GM10847 (cell line): ENCODE data around the gene SPEM1.

ENCODE experiments used
- POLR2A ChIP-seq: IDR thresholded peaks from 2 replicates; pipeline ENCODE4 v1.6.1; 2011; ENCODE audit not compliant: insufficient read length; ENCODE audit errors: extremely low read depth

The SPEM1 gene, protein sequence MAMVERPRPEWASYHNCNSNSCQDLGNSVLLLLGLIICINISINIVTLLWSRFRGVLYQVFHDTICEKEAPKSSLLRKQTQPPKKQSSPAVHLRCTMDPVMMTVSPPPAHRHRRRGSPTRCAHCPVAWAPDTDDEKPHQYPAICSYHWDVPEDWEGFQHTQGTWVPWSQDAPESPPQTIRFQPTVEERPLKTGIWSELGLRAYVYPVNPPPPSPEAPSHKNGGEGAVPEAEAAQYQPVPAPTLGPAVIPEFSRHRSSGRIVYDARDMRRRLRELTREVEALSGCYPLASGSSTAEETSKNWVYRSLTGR

DNA sequence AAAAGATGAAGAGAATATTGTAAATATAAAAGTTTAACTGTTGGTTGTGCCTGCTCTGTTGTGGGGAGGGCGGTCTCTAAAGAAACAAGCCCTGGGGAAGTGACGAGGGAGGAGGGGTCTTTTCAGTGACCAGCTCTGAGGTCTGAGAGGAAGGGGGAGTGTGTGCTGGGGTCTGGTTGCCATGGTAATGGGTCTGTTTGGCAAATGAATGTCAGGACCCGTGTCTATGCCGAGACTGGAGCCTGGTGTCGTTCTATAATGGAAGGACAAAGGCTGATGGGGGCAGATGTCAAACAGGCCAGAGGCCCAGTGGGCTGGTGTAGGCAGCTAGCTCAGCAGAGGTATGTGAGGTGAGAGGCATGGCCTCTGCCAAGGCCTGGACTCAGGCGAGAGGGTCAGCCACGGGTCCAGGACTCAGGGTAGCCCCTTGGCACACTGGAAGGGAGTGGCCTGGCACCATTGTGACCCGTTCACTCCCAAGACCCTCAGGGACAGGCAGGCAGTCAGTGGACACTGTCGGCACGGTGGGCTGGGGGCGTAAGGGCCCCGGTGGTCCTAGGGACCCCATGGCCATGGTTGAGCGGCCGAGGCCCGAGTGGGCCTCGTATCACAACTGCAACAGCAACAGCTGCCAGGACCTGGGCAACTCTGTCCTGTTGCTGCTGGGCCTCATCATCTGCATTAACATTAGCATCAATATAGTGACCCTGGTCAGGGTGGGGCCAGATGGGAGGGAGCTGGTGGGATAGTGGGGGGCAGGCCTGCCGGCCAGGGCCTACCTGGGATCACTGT, at the start of gene SPEM1:
TSS of gene SPEM1 (plus strand) at position 506 of the 792 bp plus-strand sequence. CDS start at position 567, 61 bp downstream.
- no peak for TF ChIP-seq POLR2A

DNA sequence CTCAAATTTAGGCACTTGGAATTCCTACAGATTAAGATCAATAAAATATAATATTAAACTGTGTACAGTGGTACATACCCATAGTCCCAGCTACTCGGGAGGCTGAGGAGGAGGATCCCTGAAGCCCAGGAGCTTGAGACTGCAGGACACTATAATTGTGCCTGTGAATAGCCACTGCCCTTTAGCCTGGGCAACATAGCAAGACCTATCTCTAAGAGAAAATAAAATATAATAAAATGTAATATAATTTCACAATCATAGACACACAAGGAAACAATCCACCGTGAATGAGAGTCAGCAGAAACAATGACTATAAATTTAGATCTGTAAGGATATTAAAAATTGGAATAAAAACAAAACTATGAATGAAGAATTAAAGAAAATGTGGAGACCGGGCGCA, 49.3 kb upstream of the SPEM1 start:
- no peak for TF ChIP-seq POLR2A

DNA sequence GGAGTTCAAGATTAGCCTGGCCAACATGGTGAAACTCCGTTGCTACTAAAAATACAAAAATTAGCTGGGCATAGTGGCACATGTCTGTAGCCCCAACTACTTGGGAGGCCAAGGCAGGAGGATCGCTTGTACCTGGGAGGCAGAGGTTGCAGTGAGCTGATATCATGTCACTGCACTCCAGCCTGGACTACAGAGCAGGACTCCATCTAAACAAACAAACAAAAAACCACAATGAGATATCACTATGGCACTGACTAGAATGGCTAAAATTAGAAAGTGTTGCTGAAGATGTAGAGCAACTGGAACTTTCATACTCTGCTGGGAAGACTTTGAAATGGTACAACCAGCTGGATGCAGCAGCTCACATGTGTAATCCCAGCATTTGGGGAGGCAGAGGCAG, 45.8 kb upstream of the SPEM1 start:
- no peak for TF ChIP-seq POLR2A

DNA sequence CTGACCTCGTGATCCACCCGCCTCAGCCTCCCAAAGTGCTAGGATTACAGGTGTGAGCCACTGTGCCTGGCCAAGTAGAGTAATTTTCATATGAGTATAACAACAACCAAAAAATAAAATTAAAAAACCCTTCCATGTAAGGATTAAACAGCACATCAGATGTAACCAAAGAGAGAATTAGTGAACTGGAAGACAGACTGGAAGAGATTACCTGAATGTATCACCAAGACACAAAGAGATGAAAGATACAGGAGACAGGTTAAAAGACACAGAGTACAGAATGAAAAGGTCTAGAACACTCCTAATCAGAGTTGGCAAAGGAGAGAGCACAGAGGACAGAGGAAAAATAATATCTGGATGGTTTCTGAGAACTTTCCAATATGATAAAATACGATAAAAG, 41.0 kb upstream of the SPEM1 start:
- TF ChIP-seq POLR2A: no peak

DNA sequence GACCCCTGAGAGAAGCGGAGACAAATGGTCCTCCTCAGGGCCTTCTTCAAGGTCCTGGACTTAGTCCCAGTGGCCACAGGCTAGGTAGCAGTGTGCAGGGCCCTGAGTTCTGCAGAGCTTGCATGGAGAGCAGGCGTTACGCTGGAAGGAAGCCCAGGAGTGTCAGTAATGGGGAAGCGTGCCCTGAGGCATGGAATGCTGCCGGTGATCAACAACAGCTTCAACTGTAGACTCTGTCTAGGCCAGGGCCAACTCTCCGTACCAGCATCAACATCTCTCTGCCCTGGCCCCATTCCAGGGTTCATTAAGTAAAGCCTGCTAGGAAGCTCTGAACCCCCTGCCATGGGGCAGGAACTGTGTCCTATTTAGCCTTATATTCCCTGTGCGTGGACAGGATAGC, 39.8 kb upstream of the SPEM1 start:
- TF ChIP-seq POLR2A: no peak

DNA sequence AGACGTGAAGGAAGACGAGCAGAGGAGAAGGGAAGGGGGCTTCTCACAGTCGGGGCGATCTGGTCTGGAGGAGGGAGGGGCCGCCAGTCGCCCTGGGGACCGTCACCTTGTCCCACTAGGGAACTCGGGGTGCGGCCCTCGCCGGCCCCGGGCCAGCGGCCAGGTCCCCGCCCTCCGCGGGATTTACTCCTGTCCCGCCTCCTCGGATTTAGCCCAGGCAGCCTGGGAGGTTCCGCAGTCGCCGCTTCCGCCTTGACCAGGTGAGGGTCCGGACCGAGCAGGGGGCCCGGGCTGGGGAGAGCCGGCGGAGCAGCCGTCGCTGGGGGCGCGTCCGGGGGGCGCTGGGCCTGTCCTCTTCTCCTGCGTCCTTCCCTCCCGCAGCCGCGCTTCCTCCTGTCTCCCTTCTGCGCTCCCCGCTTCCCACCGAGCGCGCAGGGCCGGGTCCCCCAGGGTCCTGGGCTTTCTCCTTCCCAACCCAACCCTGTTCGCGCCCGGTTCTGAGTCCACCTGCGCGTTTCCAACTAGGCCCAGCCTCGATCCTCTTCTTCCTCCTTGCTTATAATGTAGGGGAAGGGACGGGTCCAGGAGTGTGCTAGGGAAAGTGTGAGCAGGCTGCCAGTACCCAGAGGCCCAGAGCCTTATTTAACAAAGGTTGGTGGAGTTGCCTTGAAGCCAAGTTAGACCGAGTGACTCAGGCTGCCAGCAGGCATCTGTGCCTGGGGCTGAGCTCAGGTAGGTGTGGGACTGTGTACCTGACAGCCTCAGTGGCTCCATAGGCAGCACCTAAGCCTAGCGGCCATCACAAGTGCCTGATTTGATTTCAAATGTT, 39.1 kb upstream of the SPEM1 start, which contains the start of gene TNK1:
TSS of gene TNK1 (plus strand) at position 235 of the 829 bp plus-strand sequence. CDS start 1,838 bp downstream, outside the sequence.
- TF ChIP-seq POLR2A: no peak

DNA sequence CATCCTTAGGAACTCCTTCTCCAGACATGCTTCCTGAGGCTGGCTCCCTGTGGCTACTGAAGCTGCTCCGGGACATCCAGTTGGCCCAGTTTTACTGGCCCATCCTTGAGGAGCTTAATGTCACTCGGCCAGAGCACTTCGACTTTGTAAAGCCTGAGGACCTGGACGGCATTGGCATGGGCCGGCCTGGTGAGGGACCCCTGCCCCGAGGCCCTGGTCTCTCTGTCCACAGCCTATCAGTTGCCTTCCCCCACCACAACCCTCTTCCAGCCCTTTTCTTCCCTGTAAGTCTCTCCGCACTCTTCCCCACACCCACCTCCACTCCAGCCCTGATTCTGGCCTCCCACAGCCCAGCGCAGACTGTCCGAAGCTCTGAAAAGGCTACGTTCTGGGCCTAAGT, 37.2 kb upstream of the SPEM1 start:
- no peak for TF ChIP-seq POLR2A

DNA sequence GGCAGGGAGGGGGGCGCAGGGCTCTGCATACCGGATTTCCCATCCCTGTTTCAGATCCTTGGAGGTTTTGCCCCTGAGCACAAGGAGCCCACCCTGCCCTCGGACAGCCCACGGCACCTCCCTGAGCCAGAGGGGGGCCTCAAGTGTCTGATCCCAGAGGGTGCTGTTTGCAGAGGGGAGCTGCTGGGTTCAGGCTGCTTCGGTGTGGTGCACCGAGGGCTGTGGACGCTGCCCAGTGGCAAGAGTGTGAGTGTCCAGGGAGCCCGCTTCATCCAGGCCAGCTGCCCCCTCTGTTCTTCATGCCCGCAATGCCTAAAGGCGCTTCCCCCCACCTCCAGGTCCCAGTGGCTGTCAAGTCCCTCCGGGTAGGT, 36.8 kb upstream of the SPEM1 start:
- TF ChIP-seq POLR2A: no peak

DNA sequence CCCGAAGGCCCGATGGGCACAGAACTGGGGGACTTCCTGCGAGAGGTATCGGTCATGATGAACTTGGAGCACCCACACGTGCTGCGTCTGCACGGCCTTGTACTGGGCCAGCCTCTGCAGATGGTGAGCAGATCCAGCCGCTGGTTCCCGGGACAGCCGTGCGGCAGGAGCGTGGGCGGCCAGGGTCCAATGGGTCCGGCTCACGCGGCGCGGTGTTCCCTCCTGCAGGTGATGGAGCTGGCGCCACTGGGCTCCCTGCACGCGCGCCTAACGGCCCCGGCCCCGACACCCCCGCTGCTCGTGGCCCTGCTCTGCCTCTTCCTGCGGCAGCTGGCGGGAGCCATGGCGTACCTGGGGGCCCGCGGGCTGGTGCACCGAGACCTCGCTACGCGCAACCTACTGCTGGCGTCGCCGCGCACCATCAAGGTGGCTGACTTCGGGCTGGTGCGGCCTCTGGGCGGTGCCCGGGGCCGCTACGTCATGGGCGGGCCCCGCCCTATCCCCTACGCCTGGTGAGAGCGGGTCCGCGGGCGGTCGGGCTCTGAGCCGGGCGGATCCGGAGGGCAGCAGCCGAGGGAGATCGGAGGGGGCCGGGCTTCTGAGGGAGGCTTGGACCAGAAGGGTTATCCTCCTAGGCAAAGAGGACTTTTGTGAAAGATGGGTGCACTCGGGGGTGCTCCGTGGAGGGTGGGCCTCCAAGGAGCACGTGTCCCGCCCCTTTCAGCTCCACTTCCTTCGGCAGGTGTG, 36.2 kb upstream of the SPEM1 start:
- TF ChIP-seq POLR2A: peak; percentile 28

DNA sequence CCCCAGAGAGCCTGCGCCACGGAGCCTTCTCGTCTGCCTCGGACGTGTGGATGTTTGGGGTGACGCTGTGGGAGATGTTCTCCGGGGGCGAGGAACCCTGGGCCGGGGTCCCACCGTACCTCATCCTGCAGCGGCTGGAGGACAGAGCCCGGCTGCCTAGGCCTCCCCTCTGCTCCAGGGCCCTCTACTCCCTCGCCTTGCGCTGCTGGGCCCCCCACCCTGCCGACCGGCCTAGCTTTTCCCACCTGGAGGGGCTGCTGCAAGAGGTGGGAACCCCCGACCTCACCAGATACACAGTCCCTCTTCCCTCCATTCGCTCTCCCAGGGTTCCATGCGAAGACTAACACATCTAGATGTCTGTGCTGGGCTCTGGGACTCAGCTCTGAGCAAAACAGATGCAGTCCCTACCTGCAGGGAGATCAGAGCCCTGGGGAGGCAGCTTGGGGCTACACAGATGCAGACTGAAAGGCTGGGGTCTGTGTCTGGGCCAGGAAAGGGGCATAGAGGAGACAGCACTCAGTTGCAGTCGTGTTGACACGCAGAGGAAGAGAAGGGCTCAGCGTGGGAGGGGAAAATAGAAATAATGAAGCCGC, 35.5 kb upstream of the SPEM1 start:
- TF ChIP-seq POLR2A: no peak

DNA sequence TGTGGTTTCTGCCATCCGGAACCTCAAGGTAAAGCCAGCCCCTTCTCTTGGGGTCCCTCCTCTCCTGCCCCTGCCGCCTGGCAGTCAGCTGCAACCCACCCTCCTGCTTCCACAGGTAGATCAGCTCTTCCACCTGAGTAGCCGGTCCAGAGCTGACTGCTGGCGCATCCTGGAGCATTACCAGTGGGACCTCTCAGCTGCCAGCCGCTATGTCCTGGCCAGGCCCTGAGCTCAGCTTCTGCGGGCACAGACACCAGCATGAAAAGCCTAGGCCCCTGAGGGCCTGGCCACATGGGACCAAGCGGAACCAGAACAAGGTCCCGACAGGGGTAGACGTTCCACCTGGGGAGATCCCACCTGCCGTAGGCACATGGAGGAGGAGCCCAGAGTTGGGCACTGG, 31.3 kb upstream of the SPEM1 start:
- no peak for TF ChIP-seq POLR2A

DNA sequence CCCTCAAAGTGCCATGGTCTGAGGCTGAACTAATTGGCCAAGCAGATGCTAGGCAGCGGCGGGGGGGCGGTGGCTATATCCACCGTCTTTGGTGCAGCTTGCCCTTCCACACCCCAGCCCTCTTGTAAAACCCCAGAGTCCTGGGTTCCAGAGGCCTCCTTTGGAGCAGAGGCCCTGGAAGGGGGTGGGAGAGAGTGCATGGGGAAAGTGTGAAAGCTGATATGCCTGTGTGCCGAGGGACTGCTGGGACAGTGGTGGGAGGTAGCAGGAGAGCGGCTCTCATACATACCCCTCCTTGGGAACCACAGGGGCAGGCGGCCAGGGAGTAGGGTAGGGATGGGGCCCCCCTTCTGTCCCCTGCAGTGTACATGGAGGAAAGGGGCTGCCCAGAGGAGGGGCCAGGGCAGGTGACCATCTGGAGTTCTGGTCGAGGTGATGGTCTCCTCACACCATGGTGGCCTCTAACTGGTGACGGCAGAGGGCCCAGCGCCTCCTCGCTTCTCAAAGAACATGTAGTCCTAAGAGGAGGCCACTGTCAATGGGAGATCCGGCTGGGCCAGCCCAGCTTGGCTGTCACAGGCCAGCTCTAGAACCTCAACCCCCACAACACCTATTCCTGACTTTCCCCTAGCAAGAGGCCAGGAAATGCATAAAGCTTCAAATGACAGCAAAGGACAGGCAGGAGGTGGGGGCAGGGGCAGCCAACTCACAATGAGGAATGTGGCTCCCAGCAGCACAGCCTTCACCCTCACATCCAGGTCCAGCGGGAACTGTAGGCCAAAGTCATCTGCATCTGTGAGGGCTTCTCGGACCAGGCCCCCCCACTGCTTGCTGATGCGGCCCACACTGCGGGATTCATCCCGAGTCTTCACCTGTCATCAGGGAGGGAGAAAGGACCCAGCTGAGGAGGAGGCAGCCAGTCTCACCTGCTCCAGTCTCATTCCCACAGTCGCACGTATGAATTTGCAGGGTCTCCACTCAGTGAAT, 29.9 kb upstream of the SPEM1 start:
- no peak for TF ChIP-seq POLR2A

DNA sequence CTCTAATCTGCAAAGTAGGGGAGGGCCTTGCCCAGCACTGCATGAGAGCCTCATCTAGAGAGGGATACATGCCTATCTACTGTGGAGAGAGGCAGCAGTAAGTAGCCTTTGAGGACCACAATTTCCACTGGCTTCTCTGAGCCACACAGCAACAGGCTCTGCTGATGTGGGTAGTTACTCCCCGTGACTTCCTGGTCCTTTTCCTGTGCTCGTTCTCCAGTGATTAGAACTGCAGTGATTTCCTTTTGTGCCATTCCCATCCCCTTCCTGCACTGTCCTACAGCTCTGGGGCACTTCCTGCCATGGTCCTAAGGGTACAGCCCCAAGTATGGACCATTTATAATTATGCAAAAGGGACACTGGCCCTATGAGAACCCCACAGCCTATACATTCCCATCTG, 28.8 kb upstream of the SPEM1 start:
- TF ChIP-seq POLR2A: no peak

DNA sequence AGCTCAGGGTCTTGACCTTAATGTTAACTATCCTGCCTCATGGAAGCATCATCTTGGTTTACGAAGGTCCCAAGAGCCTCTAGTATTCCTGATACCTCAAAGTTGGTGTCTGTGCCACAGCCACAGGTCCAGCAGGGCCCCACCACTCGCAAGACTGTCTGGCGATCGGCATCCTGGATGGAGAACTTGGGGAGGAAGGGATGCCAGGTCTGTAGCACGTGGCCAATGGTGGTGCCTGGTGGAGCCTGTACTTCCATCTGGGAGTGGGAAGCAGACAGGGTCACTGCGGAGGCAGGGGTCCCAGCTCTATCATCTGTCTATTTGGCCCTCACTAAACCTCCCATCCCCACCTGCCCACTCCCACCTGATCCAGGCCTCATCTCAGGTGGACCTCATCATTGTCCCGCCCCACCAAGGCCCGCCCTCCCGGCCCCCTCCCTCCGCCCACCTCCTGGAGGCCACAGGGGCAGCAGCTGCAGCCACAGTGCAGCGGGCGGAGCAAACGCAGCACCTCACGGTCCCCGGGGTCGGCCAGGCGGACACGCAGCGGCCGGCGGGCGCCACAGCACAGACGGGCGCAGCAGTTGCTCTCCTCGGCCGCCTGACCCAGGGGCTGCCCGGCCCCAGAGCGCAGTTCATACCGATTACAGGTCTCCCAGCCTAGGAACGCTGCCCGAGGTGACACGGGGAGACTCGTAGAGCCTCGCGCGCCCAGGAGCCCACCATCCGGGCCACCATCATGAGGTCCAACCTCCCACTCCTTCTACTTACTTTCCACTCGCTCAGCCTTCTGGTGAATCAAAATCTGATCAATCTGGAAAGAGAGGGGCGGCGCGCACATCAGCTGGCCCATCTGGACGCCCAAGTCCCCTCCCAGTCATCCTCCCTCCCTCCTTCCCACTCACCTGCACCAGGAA, 27.2 kb upstream of the SPEM1 start:
- no peak for TF ChIP-seq POLR2A
